HepG2 (cell line): Measurements from ENCODE around the gene RTEL1. TPM values are rescaled to one million over a fixed set of nuclear protein-coding genes. Genes with fewer than 3 reads are reported as not detected.

ENCODE experiments used
- AGO2 ChIP-seq: fragments of 200-400 bp; formaldehyde crosslinking; optimal IDR thresholded peaks from 2 replicates; pipeline ENCODE3; 2017; ENCODE audit warnings: mild to moderate bottlenecking, low read depth, low read length, moderate library complexity
- AHR ChIP-seq: IDR thresholded peaks from 2 replicates; pipeline ENCODE4 v1.6.1; 2018; ENCODE audit warnings: missing genetic modification reagents, missing compliant biosample characterization
- ARNTL ChIP-seq: sonication (generic); formaldehyde crosslinking; IDR thresholded peaks from 2 replicates; pipeline ENCODE4 v1.4.0; 2020; ENCODE audit warnings: mild to moderate bottlenecking, missing genetic modification reagents
- BCL6 ChIP-seq: IDR thresholded peaks from 2 replicates; pipeline ENCODE4 v1.6.1; 2016; ENCODE audit warnings: missing genetic modification reagents, missing compliant biosample characterization
- FOXA1 ChIP-seq, 2 experiments: fragments of 450-650 bp in 1 of 2; sonication (generic) in 1 of 2; formaldehyde crosslinking in 1 of 2; IDR thresholded peaks; 2 replicates each; pipeline versions ENCODE4 v1.4.0 to v1.6.1; 2016 to 2020; ENCODE audit warnings: missing genetic modification reagents in 1 of 2
- HOXA5 ChIP-seq: sonication (generic); formaldehyde crosslinking; IDR thresholded peaks from 2 replicates; pipeline ENCODE4 v1.4.0; 2020; ENCODE audit warnings: missing genetic modification reagents
- HOXA9 ChIP-seq: sonication (generic); formaldehyde crosslinking; IDR thresholded peaks from 2 replicates; pipeline ENCODE4 v1.8.1; 2022; ENCODE audit warnings: missing genetic modification reagents, mild to moderate bottlenecking, moderate library complexity, borderline replicate concordance
- JARID2 ChIP-seq: sonication (generic); formaldehyde crosslinking; IDR thresholded peaks from 2 replicates; pipeline ENCODE4 v1.8.1; 2023; ENCODE audit warnings: missing genetic modification reagents, inconsistent platforms; ENCODE audit not compliant: insufficient replicate concordance
- KDM3A ChIP-seq: IDR thresholded peaks from 2 replicates; pipeline ENCODE4 v1.6.1; 2018; ENCODE audit warnings: low read depth, missing compliant biosample characterization
- LCORL ChIP-seq, 2 experiments: fragments of 450-650 bp in 1 of 2; sonication (generic) in 1 of 2; formaldehyde crosslinking in 1 of 2; IDR thresholded peaks; 2 replicates each; pipeline versions ENCODE4 v1.5.0 to v1.6.1; 2017 to 2020; ENCODE audit warnings: antibody characterized with exemption in 1 of 2, missing genetic modification reagents in 1 of 2
- NFKB2 ChIP-seq: sonication (generic); formaldehyde crosslinking; IDR thresholded peaks from 2 replicates; pipeline ENCODE4 v1.4.0; 2020; ENCODE audit warnings: missing genetic modification reagents, borderline replicate concordance
- POLR2G ChIP-seq: fragments of 200-400 bp; formaldehyde crosslinking; IDR thresholded peaks from 2 replicates; pipeline ENCODE4 v1.6.1; 2018; ENCODE audit warnings: mild to moderate bottlenecking, low read depth, low read length, moderate library complexity
- RXRB ChIP-seq: IDR thresholded peaks from 2 replicates; pipeline ENCODE4 v1.6.1; 2016; ENCODE audit warnings: borderline replicate concordance, missing genetic modification reagents, missing compliant biosample characterization
- ZGPAT ChIP-seq: IDR thresholded peaks from 2 replicates; pipeline ENCODE4 v1.6.1; 2016; ENCODE audit warnings: mild to moderate bottlenecking
- ZNF143 ChIP-seq: sonication (generic); formaldehyde crosslinking; IDR thresholded peaks from 2 replicates; pipeline ENCODE4 v1.4.0; 2020; ENCODE audit warnings: missing genetic modification reagents
- ZNF256 ChIP-seq: sonication (generic); formaldehyde crosslinking; conservative IDR thresholded peaks from 2 replicates; pipeline ENCODE4 v1.4.0; 2020; ENCODE audit warnings: missing genetic modification reagents
- ZNF468 ChIP-seq: sonication (generic); formaldehyde crosslinking; IDR thresholded peaks from 2 replicates; pipeline ENCODE4 v1.8.0; 2022; ENCODE audit warnings: mild to moderate bottlenecking, moderate library complexity, missing genetic modification reagents
- polyA plus RNA-seq, 8 experiments: library from polyadenylated mRNA; depleted of rRNA in 3 of 8; stranded (reverse) in 7 of 8; unstranded in 1 of 8; fragments of >200 nt; fragmentation: Illumina TruSeq in 4 of 8; extraction: Trizol in 4 of 8; gene quantifications; 2 replicates each; pipeline versions ENCODE4 v1.2.1 to v1.2.3, GENCODE V29; 2011 to 2016; ENCODE audit warnings: low read depth in 4 of 8, missing spikeins in 1 of 8, mixed read lengths in 1 of 8; ENCODE audit not compliant: insufficient read depth in 1 of 8
- total RNA-seq, 5 experiments: library from RNA; depleted of rRNA; stranded (reverse); fragments of >200 nt; fragmentation: Illumina TruSeq; extraction: Trizol; gene quantifications; 2 replicates each; pipeline ENCODE4 v1.2.3, GENCODE V29; 2016; ENCODE audit warnings: low read depth in 1 of 5
- TF ChIP-seq, protein P1 (sequence below): sonication (generic); formaldehyde crosslinking; IDR thresholded peaks from 2 replicates; pipeline ENCODE4 v1.5.1; 2020; ENCODE audit warnings: mild to moderate bottlenecking, missing genetic modification reagents, moderate library complexity
- TF ChIP-seq, protein P2 (sequence below): sonication (generic); formaldehyde crosslinking; IDR thresholded peaks from 2 replicates; pipeline ENCODE4 v1.4.0; 2020; ENCODE audit warnings: missing genetic modification reagents

RTEL1 gene
- total and polyA plus RNA-seq, 2 of the 13 experiments (the other 11 are each of a cell fraction or from before 2014, with no cell fraction given): 21.8 to 36.4 TPM

- 0 out of 2 replicates have a peak, but pooled peaks have one; percentile 22 for TF ChIP-seq AHR (CRISPR knock-in tag)
- TF ChIP-seq BCL6 (CRISPR knock-in tag): peak; percentile 5; the same call in 1 of the 2 replicates
- 0 out of 2 replicates have a peak, but pooled peaks have one; percentile 22 for TF ChIP-seq ARNTL (CRISPR knock-in tag)
- peak; percentile 29; the same call in 1 of the 2 replicates for TF ChIP-seq KDM3A (CRISPR knock-in tag)
- peak; percentile 34; the same call in 1 of the 2 replicates for TF ChIP-seq RXRB (CRISPR knock-in tag)
- TF ChIP-seq ZGPAT (CRISPR knock-in tag): peak; percentile 50; the same call in 1 of the 2 replicates
- TF ChIP-seq AGO2: peak; percentile 99
- TF ChIP-seq ZNF468: peak; percentile 88; the same call in 1 of the 2 replicates
- TF ChIP-seq, protein P1, sequence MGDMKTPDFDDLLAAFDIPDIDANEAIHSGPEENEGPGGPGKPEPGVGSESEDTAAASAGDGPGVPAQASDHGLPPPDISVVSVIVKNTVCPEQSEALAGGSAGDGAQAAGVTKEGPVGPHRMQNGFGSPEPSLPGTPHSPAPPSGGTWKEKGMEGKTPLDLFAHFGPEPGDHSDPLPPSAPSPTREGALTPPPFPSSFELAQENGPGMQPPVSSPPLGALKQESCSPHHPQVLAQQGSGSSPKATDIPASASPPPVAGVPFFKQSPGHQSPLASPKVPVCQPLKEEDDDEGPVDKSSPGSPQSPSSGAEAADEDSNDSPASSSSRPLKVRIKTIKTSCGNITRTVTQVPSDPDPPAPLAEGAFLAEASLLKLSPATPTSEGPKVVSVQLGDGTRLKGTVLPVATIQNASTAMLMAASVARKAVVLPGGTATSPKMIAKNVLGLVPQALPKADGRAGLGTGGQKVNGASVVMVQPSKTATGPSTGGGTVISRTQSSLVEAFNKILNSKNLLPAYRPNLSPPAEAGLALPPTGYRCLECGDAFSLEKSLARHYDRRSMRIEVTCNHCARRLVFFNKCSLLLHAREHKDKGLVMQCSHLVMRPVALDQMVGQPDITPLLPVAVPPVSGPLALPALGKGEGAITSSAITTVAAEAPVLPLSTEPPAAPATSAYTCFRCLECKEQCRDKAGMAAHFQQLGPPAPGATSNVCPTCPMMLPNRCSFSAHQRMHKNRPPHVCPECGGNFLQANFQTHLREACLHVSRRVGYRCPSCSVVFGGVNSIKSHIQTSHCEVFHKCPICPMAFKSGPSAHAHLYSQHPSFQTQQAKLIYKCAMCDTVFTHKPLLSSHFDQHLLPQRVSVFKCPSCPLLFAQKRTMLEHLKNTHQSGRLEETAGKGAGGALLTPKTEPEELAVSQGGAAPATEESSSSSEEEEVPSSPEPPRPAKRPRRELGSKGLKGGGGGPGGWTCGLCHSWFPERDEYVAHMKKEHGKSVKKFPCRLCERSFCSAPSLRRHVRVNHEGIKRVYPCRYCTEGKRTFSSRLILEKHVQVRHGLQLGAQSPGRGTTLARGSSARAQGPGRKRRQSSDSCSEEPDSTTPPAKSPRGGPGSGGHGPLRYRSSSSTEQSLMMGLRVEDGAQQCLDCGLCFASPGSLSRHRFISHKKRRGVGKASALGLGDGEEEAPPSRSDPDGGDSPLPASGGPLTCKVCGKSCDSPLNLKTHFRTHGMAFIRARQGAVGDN: peak; percentile 80
- no peak for TF ChIP-seq LCORL (IDR thresholded peaks at IDR 0.05)
- TF ChIP-seq LCORL (CRISPR knock-in tag; IDR thresholded peaks at IDR 0.05): 0 out of 2 replicates have a peak, but pooled peaks have one; percentile 53
- no peak for TF ChIP-seq HOXA9 (CRISPR knock-in tag)
- TF ChIP-seq FOXA1 (IDR thresholded peaks at IDR 0.05): no peak
- TF ChIP-seq FOXA1 (CRISPR knock-in tag; IDR thresholded peaks at IDR 0.05): peak; percentile 15
- peak; percentile 43; the same call in 1 of the 2 replicates for TF ChIP-seq ZNF143 (CRISPR knock-in tag)
- TF ChIP-seq, protein P2, sequence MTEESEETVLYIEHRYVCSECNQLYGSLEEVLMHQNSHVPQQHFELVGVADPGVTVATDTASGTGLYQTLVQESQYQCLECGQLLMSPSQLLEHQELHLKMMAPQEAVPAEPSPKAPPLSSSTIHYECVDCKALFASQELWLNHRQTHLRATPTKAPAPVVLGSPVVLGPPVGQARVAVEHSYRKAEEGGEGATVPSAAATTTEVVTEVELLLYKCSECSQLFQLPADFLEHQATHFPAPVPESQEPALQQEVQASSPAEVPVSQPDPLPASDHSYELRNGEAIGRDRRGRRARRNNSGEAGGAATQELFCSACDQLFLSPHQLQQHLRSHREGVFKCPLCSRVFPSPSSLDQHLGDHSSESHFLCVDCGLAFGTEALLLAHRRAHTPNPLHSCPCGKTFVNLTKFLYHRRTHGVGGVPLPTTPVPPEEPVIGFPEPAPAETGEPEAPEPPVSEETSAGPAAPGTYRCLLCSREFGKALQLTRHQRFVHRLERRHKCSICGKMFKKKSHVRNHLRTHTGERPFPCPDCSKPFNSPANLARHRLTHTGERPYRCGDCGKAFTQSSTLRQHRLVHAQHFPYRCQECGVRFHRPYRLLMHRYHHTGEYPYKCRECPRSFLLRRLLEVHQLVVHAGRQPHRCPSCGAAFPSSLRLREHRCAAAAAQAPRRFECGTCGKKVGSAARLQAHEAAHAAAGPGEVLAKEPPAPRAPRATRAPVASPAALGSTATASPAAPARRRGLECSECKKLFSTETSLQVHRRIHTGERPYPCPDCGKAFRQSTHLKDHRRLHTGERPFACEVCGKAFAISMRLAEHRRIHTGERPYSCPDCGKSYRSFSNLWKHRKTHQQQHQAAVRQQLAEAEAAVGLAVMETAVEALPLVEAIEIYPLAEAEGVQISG (CRISPR knock-in tag): peak; percentile 24
- TF ChIP-seq POLR2G: peak; percentile 61
- peak; percentile 56 for TF ChIP-seq JARID2
- peak; percentile 75; the same call in 1 of the 2 replicates for TF ChIP-seq NFKB2
- TF ChIP-seq ZNF256 (CRISPR knock-in tag): no peak
- no peak for TF ChIP-seq HOXA5 (CRISPR knock-in tag)
Observed at GRCh38 chr20:63696628-63697356, 38.7 kb downstream of the RTEL1 start, which contains the start of gene TNFRSF6B (continued).
